Measurements from ENCODE around the gene C16orf96.
"Not testable (repeated sequence)": the region's sequence is repeated elsewhere in the genome, so short reads cannot be mapped to it uniquely, and the experiment has no call there.

C16orf96 gene

DNA sequence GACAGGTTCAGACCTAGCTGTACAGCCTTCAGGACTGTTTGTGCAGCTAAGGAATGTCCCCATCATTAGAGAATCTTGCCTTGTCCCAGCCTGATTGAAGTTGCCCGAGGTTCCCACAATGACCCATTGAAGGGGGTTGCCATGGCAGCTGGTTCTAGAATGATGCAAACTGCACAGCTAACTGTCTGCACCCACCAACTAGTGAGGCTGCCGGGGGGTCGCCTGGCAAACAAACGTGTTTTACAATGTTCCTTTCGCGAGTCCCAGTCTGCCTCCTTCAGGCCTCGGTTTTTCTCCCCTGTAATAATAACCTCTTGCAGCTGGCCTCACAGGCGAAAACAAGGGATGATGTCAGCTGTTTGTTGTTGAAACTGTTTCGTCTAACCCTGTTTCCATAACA is 5.5 kb downstream of the C16orf96 start:
- TF ChIP-seq CTCF (IDR thresholded peaks at IDR 0.05; ENCODE audit: low read length, missing control alignments), result no peak
- H3K4me3 ChIP-seq (replicated peaks; ENCODE audit: low read depth, low read length), result no peak overlapping the region
- no peak for DNase-seq (ENCODE audit: low read depth)

DNA sequence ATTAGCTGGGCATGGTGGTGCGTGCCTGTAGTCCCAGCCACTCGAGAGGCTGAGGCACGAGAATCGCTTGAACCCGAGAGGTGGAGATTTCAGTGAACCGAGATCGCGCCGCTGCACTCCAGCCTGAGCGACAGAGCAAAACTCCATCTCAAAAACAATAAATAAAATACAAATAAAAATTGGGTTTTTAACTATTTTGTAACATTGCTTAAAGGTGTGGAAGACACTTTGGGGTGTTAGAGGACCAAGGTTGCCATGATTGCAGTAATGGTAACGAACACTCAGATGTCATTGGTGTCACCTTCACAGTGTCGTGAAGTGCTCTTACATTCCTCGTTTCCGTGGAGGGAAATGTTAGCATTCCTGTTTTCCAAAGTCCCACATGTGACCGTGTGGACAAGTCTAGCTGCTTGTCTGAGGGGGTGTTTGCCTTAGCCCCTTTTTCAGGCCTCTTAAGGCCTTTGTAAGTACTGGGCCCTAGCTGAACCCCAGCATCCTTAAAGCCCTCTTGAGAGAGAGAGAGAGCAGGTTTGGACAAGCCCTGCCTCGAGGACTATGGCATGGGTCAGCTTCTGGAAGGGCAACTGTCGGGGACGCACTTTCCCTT is 8.6 kb downstream of the C16orf96 start:
- no peak for TF ChIP-seq CTCF (IDR thresholded peaks at IDR 0.05; ENCODE audit: low read length, missing control alignments)
- no peak overlapping the region for H3K4me3 ChIP-seq (replicated peaks; ENCODE audit: low read depth, low read length)
- no peak for DNase-seq (ENCODE audit: low read depth)

- DNase-seq (ENCODE audit: low read depth), result no peak
- H3K4me3 ChIP-seq (replicated peaks; ENCODE audit: low read depth, low read length), result no peak overlapping the region
- TF ChIP-seq CTCF (IDR thresholded peaks at IDR 0.05; ENCODE audit: low read length, missing control alignments), result no peak
Measured at GRCh38 chr16:4566144-4566543, 10.0 kb downstream of the C16orf96 start.

GRCh38 chr16:4570086-4570485 is 13.9 kb downstream of the C16orf96 start:
- DNase-seq (ENCODE audit: low read depth), result no peak
- no peak overlapping the region for H3K4me3 ChIP-seq (replicated peaks; ENCODE audit: low read depth, low read length)
- no peak for TF ChIP-seq CTCF (IDR thresholded peaks at IDR 0.05; ENCODE audit: low read length, missing control alignments)

- no peak overlapping the region for H3K4me3 ChIP-seq (replicated peaks; ENCODE audit: low read depth, low read length)
- TF ChIP-seq CTCF (IDR thresholded peaks at IDR 0.05; ENCODE audit: low read length, missing control alignments), result no peak
- no peak for DNase-seq (ENCODE audit: low read depth)
Measured at GRCh38 chr16:4570688-4571321, 14.7 kb downstream of the C16orf96 start.

DNA sequence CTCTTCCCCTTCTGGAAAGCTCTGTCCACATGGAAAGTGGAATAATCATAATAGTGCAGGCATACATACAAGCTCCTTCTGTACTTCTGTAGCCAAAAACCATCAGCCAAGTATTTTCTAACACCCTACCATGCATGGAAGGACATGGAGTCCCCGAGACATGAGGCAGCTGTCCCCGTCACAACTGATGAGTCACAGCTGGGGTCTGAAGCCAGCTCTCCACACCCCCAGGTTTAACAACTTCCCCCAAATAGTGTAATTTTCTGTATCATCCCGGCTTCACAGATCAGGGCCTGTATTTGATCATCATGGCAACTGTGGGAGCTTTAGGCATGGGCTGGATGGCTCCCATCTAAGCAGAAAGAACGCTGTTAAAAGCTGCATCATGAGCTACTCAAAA is 16.6 kb downstream of the C16orf96 start:
- no peak for TF ChIP-seq CTCF (IDR thresholded peaks at IDR 0.05; ENCODE audit: low read length, missing control alignments)
- no peak overlapping the region for H3K4me3 ChIP-seq (replicated peaks; ENCODE audit: low read depth, low read length)
- DNase-seq (ENCODE audit: low read depth), result peak; percentile 37

DNA sequence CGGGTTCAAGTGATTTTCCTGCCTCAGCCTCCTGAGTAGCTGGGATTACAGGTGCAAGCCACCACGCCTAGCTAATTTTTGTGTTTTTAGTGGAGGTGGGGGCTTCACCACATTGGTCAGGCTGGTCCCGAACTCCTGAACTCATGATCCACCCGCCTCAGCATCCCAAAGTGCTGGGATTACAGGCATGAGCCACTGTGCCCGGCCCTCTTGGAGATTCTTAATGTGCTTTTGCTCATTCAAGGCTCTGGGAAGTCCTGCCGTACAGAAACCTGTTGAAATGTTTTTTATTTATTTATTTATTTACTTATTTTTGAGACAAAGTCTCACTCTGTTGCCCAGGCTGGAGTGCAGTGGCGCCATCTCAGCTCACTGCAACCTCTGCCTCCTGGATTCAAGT is 17.8 kb downstream of the C16orf96 start:
- not testable (repeated sequence) for DNase-seq (ENCODE audit: low read depth); H3K4me3 ChIP-seq (replicated peaks; ENCODE audit: low read depth, low read length)

Measured in fibroblast of pulmonary artery (primary cell).